ENCODE data around the gene CST7. TPM values are rescaled to one million over a fixed set of nuclear protein-coding genes. Genes with fewer than 3 reads are reported as not detected.

CST7 gene
- total and polyA plus RNA-seq, 2 donors (not counting 3 experiments of a cell fraction or from before 2014, with no cell fraction given): not detected

DNA sequence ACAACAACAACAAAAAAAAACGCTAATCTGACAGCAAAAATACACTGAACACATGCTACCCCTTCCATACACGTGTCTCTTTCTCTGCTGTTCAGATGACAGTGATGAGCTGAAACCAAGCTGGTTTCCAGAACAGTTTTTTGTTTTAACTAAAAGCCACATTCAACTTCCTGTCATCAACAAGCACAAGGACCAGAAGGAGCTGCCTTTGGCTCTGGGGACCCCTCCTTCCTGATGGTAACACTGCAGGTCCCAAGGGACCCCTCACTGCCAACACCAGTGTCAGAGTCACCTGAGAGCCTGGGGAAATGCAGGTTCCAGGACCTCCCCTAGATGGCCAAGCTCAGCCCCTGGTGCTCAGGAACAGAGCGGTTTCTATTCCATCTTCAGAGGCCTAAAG, 6.0 kb downstream of the CST7 start:
- intact Hi-C loops (cut with micrococcal nuclease): no loop called here

More for the DNA sequence above, 6.0 kb downstream of the CST7 start:
- no peak for TF ChIP-seq POLR2A (IDR thresholded peaks at IDR 0.05; ENCODE audit: low read depth, low read length)
- no peak for TF ChIP-seq POLR2AphosphoS5 (IDR thresholded peaks at IDR 0.05; ENCODE audit: insufficient read depth, low read depth, low read length)
- no peak for TF ChIP-seq FOS (IDR thresholded peaks at IDR 0.05; ENCODE audit: borderline replicate concordance, insufficient read depth, low read length)
- TF ChIP-seq, protein P1, sequence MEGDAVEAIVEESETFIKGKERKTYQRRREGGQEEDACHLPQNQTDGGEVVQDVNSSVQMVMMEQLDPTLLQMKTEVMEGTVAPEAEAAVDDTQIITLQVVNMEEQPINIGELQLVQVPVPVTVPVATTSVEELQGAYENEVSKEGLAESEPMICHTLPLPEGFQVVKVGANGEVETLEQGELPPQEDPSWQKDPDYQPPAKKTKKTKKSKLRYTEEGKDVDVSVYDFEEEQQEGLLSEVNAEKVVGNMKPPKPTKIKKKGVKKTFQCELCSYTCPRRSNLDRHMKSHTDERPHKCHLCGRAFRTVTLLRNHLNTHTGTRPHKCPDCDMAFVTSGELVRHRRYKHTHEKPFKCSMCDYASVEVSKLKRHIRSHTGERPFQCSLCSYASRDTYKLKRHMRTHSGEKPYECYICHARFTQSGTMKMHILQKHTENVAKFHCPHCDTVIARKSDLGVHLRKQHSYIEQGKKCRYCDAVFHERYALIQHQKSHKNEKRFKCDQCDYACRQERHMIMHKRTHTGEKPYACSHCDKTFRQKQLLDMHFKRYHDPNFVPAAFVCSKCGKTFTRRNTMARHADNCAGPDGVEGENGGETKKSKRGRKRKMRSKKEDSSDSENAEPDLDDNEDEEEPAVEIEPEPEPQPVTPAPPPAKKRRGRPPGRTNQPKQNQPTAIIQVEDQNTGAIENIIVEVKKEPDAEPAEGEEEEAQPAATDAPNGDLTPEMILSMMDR (IDR thresholded peaks at IDR 0.05; ENCODE audit: extremely low read depth in 1 of 2, insufficient read depth in 1 of 2, low read depth in 1 of 2, low read length in 2 of 2): no peak
- no peak for TF ChIP-seq JUN (IDR thresholded peaks at IDR 0.05; ENCODE audit: borderline replicate concordance, insufficient read depth, insufficient read length, low read depth)
- TF ChIP-seq, protein P2, sequence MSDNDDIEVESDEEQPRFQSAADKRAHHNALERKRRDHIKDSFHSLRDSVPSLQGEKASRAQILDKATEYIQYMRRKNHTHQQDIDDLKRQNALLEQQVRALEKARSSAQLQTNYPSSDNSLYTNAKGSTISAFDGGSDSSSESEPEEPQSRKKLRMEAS (IDR thresholded peaks at IDR 0.05; ENCODE audit: insufficient read depth, insufficient read length): no peak
- no peak for TF ChIP-seq MYC (IDR thresholded peaks at IDR 0.05; ENCODE audit: low read depth, low read length)
- TF ChIP-seq EZH2 (IDR thresholded peaks at IDR 0.05; ENCODE audit: borderline replicate concordance, low read depth, low read length, severe bottlenecking): no peak
- TF ChIP-seq GATA2 (IDR thresholded peaks at IDR 0.05; ENCODE audit: insufficient read depth, insufficient read length, low read depth, low read length): no peak
- no peak overlapping the region for H3K27ac ChIP-seq (ENCODE audit: insufficient read depth, low read depth, low read length)
- BruUV-seq (replicated peaks): no TSS peak
- H3K9ac ChIP-seq (replicated peaks; ENCODE audit: extremely low read depth, insufficient read depth, low read length): no peak overlapping the region
- H3K79me2 ChIP-seq (ENCODE audit: control insufficient read depth, insufficient read depth, low read length): no peaks in the 10 kb centered on the region
- FAIRE-seq (no peak), DNase-seq (ENCODE audit: low read depth, low spot score) (no peak)
- no peaks in the 10 kb centered on the region for H3K4me1 ChIP-seq (ENCODE audit: control insufficient read depth, extremely low read depth, insufficient read depth, low read length)
- peaks cover 0 to 2% of the 10 kb centered on the region in 2 experiments for H3K36me3 ChIP-seq (ENCODE audit: control insufficient read depth in 2 of 2, extremely low read depth in 1 of 2, insufficient read depth in 2 of 2, low read length in 2 of 2)
- H2AFZ ChIP-seq (ENCODE audit: low read depth, low read length): no peak overlapping the region
- no peaks in the 10 kb centered on the region for H3K9me3 ChIP-seq (replicated peaks; ENCODE audit: control insufficient read depth, insufficient read depth, low read length)
- H3K9me1 ChIP-seq (replicated peaks; ENCODE audit: control insufficient read depth, extremely low read depth, insufficient read depth, low read length): no peaks in the 10 kb centered on the region
- no peaks in the 10 kb centered on the region for H4K20me1 ChIP-seq (replicated peaks; ENCODE audit: control insufficient read depth, extremely low read depth, insufficient read depth, low read length)
- CTCF ChIA-PET: interaction anchor here (0.6 to 1.3 kb wide), 2 partner anchors 23 to 1731 kb away, joined by 3 read pairs; no protein-coding TSS in a partner anchor
- no peak overlapping the region for H3K4me3 ChIP-seq (replicated peaks in 1 of 3; ENCODE audit: insufficient read depth in 1 of 3, low read depth in 1 of 3, low read length in 3 of 3)
- H3K27me3 ChIP-seq (ENCODE audit: control insufficient read depth in 2 of 2, insufficient read depth in 2 of 2, low read length in 2 of 2): no peaks in the 10 kb centered on the region
- dilution Hi-C loops (cut with MboI; ENCODE audit: extremely low pct_ligation_motif_present, low sequenced_read_pairs): no loop called here
- POLR2A ChIA-PET: no interaction called here
- H3K4me2 ChIP-seq (ENCODE audit: insufficient read depth, low read length): no peak overlapping the region

All from endothelial cell of umbilical vein (primary cell).